ENCODE data around the gene ZRANB3.

GRCh38 chr2:135256531-135257260, 274.3 kb downstream of the ZRANB3 start:
- no peak for TF ChIP-seq ESRRG (CRISPR knock-in tag; IDR thresholded peaks at IDR 0.05)
- no peak for TF ChIP-seq POU6F1 (CRISPR knock-in tag; IDR thresholded peaks at IDR 0.05; ENCODE audit: borderline replicate concordance, low read depth)
- no peak for TF ChIP-seq TSHZ2 (CRISPR knock-in tag; IDR thresholded peaks at IDR 0.05)
- TF ChIP-seq RARB (CRISPR knock-in tag; IDR thresholded peaks at IDR 0.05) = no peak
- no peak for TF ChIP-seq CSDC2 (CRISPR knock-in tag; IDR thresholded peaks at IDR 0.05)

Data from SK-N-SH treated with all-trans-retinoic acid at 6 μM for 48 hours (cell line).